ENCODE measurements around the gene ATXN10. TPM values are rescaled to one million over a fixed set of nuclear protein-coding genes. Genes with fewer than 3 reads are reported as not detected.
"Not testable (repeated sequence)": the region's sequence is repeated elsewhere in the genome, so short reads cannot be mapped to it uniquely, and the experiment has no call there.

The ATXN10 gene
- polyA plus RNA-seq, 3 donors, result 60.1 to 106 (median 92.4) TPM

GRCh38 chr22:45682064-45682463, 10.4 kb downstream of the ATXN10 start:
- peaks cover 0 to 2% (median 0%) of the 10 kb centered on the region in 3 donors for H3K27me3 Mint-ChIP-seq (ENCODE audit: low read depth in 3 of 3)
- H3K9me3 Mint-ChIP-seq, result no peaks in the 10 kb centered on the region
- H3K27ac ChIP-seq (ENCODE audit: low read depth in 1 of 2, low read length in 2 of 2), result no peak overlapping the region
- H3K4me2 ChIP-seq (replicated peaks; ENCODE audit: extremely low read depth, low read length, poor library complexity, severe bottlenecking), result peak overlapping the region; percentile 23
- H3K9me3 ChIP-seq (replicated peaks in 1 of 2; ENCODE audit: control insufficient read depth in 1 of 2, insufficient read depth in 1 of 2, low read length in 2 of 2), result no peaks in the 10 kb centered on the region
- H3K4me1 ChIP-seq (ENCODE audit: control insufficient read depth in 1 of 2, insufficient read depth in 2 of 2, low read length in 2 of 2), result peaks cover 36 to 38% of the 10 kb centered on the region in 2 donors
- H3K4me3 Mint-ChIP-seq, result no peak overlapping the region
- DNase-seq, result peak in 2 of 3 donors; percentile 20 to 24
- TF ChIP-seq CTCF (IDR thresholded peaks at IDR 0.05), result no peak
- H3K9ac ChIP-seq (ENCODE audit: insufficient read depth, low read length, poor library complexity, severe bottlenecking), result no peak overlapping the region
- H3K27ac Mint-ChIP-seq, result no peak overlapping the region
- H3K36me3 ChIP-seq (replicated peaks in 1 of 2; ENCODE audit: control insufficient read depth in 1 of 2, insufficient read depth in 2 of 2, low read length in 2 of 2), result no peaks in the 10 kb centered on the region
- H3K79me2 ChIP-seq (ENCODE audit: insufficient read depth, low read length), result peaks cover 75% of the 10 kb centered on the region
- WGBS (ENCODE audit: insufficient coverage), result 0% methylated on average over 1 of the region's 4 CpGs
- intact Hi-C loops (cut with micrococcal nuclease), result no loop called here
- H3K36me3 Mint-ChIP-seq, result peaks cover 7 to 9% of the 10 kb centered on the region in 2 donors
- H3K27me3 ChIP-seq (ENCODE audit: control insufficient read depth in 2 of 2, insufficient read depth in 2 of 2, low read length in 2 of 2), result peaks cover 8 to 9% of the 10 kb centered on the region in 2 donors
- H4K20me1 ChIP-seq (ENCODE audit: insufficient read depth, low read length), result peaks cover 92% of the 10 kb centered on the region
- H3K4me1 Mint-ChIP-seq, result no peaks in the 10 kb centered on the region
- no peak overlapping the region for H2AFZ ChIP-seq (ENCODE audit: insufficient read depth, low read depth, low read length, poor library complexity, severe bottlenecking)
- no peak overlapping the region for H3K4me3 ChIP-seq (replicated peaks in 1 of 3; ENCODE audit: low read depth in 2 of 3, low read length in 3 of 3)

- H3K27me3 ChIP-seq (ENCODE audit: control insufficient read depth in 2 of 2, insufficient read depth in 2 of 2, low read length in 2 of 2); H3K27ac Mint-ChIP-seq; H3K27ac ChIP-seq (ENCODE audit: low read depth in 1 of 2, low read length in 2 of 2); H3K9me3 Mint-ChIP-seq; DNase-seq; H3K4me1 Mint-ChIP-seq; H3K9ac ChIP-seq (ENCODE audit: insufficient read depth, low read length, poor library complexity, severe bottlenecking); H3K27me3 Mint-ChIP-seq (ENCODE audit: low read depth in 3 of 3); H3K36me3 ChIP-seq (replicated peaks in 1 of 2; ENCODE audit: control insufficient read depth in 1 of 2, insufficient read depth in 2 of 2, low read length in 2 of 2); H3K4me2 ChIP-seq (replicated peaks; ENCODE audit: extremely low read depth, low read length, poor library complexity, severe bottlenecking); H3K36me3 Mint-ChIP-seq; intact Hi-C loops (cut with micrococcal nuclease); H2AFZ ChIP-seq (ENCODE audit: insufficient read depth, low read depth, low read length, poor library complexity, severe bottlenecking); H3K4me3 Mint-ChIP-seq; H3K4me3 ChIP-seq (replicated peaks in 1 of 3; ENCODE audit: low read depth in 2 of 3, low read length in 3 of 3); H3K9me3 ChIP-seq (replicated peaks in 1 of 2; ENCODE audit: control insufficient read depth in 1 of 2, insufficient read depth in 1 of 2, low read length in 2 of 2): not testable (repeated sequence)
- Histone ChIP-seq H4K20me1 (ENCODE audit: insufficient read depth, low read length) (peaks cover 94% of the 10 kb centered on the region), H3K4me1 (ENCODE audit: control insufficient read depth in 1 of 2, insufficient read depth in 2 of 2, low read length in 2 of 2) (peaks cover 36 to 38% of the 10 kb centered on the region in 2 donors), H3K79me2 (ENCODE audit: insufficient read depth, low read length) (peaks cover 73% of the 10 kb centered on the region)
- WGBS (ENCODE audit: insufficient coverage), result 86% methylated on average over 2 of the region's 5 CpGs
Observed at GRCh38 chr22:45682773-45683172, 11.1 kb downstream of the ATXN10 start.

All from CD14-positive monocyte (primary cell).